Adrenal gland (tissue), 5 donors: Measurements from ENCODE around the gene KCNK3.

Experiments
- POLR2A ChIP-seq, 2 donors: fragments of 450-650 bp; IDR thresholded peaks; one replicate each; pipeline ENCODE4 v1.6.1; 2017; ENCODE audit warnings: antibody characterized with exemption in 2 of 2, mild to moderate bottlenecking in 2 of 2, moderate library complexity in 1 of 2
- TF ChIP-seq, protein P1 (sequence below), 6 experiments: fragments of 450-650 bp in 4 of 6; fragments of 200-600 bp in 2 of 6; sonication (generic) in 1 of 6; IDR thresholded peaks; 1 replicate in 5 of 6; 2 replicates in 1 of 6; pipeline versions ENCODE4 v1.5.1 to v1.8.0; 2016 to 2021; ENCODE audit warnings: antibody characterized with exemption in 6 of 6, mild to moderate bottlenecking in 2 of 6, moderate library complexity in 1 of 6
- donor health status: DM: no; HTN: no; CAD: no.

DNA sequence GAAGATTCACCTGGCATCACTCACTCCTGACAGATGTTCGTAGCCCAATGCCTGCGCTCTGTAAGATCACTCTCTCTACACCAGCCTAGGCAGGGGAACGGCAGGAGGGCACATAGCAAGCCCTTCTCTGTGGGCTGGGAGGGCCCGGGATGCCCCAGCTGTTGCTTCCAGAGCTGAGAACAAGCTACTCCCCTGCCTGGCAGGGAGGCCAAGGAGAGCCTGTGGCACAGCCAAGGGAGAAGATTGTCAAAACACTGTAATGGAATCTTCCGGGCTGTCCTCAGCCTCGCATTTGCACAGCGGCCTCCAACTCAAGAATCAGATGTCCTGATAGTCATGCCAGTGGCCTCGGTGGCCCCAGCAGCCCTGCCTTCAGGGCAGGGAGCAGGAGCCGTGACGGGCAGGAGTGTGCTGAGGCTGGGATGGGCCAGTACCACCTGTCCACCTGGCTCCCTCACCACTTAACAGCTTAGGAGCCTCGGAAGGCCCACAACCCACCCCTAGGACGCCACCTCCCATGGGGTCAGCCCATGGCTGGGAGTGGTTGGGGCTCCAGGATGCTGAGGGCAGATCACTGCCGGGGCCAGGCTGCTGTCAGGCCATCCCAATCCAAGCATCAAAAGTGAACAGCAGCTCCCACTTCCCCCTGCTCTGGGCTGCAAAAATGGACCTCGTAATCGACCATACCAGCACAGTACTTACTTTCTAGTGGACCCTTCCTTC, 49.7 kb downstream of the KCNK3 start:
- TF ChIP-seq, protein P1, sequence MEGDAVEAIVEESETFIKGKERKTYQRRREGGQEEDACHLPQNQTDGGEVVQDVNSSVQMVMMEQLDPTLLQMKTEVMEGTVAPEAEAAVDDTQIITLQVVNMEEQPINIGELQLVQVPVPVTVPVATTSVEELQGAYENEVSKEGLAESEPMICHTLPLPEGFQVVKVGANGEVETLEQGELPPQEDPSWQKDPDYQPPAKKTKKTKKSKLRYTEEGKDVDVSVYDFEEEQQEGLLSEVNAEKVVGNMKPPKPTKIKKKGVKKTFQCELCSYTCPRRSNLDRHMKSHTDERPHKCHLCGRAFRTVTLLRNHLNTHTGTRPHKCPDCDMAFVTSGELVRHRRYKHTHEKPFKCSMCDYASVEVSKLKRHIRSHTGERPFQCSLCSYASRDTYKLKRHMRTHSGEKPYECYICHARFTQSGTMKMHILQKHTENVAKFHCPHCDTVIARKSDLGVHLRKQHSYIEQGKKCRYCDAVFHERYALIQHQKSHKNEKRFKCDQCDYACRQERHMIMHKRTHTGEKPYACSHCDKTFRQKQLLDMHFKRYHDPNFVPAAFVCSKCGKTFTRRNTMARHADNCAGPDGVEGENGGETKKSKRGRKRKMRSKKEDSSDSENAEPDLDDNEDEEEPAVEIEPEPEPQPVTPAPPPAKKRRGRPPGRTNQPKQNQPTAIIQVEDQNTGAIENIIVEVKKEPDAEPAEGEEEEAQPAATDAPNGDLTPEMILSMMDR (IDR thresholded peaks at IDR 0.05): no peak
- TF ChIP-seq POLR2A (IDR thresholded peaks at IDR 0.05): no peak
